Endodermal cell (in vitro differentiated cells): ENCODE results near the gene SLC38A10. TPM values are rescaled to one million over a fixed set of nuclear protein-coding genes. Genes with fewer than 3 reads are reported as not detected.

Experiments
- DNase-seq: peaks from one replicate; pipeline ENCODE4 v3.0.0-alpha.2; 2017
- H3K27ac ChIP-seq: 2 replicates; pipeline ENCODE4 v1.5.1; 2013; ENCODE audit warnings: mild to moderate bottlenecking, low read depth, low read length, moderate library complexity
- H3K27me3 ChIP-seq: 2 replicates; pipeline ENCODE4 v1.6.1; 2013; ENCODE audit warnings: mild to moderate bottlenecking, low read length, moderate library complexity; ENCODE audit not compliant: insufficient read depth, control insufficient read depth, poor library complexity, severe bottlenecking
- H3K36me3 ChIP-seq: 2 replicates; pipeline ENCODE4 v1.7.0; 2013; ENCODE audit warnings: mild to moderate bottlenecking, low read length, moderate library complexity; ENCODE audit not compliant: control insufficient read depth, insufficient read depth
- H3K4me1 ChIP-seq: one replicate; pipeline ENCODE4 v1.7.0; 2013; ENCODE audit warnings: low read length; ENCODE audit not compliant: control insufficient read depth, insufficient read depth
- H3K4me3 ChIP-seq: 2 replicates; pipeline ENCODE4 v1.5.1; 2013; ENCODE audit warnings: mild to moderate bottlenecking, low read length, moderate library complexity
- H3K9ac ChIP-seq: 2 replicates; pipeline ENCODE4 v1.6.1; 2013; ENCODE audit warnings: mild to moderate bottlenecking, low read length, moderate library complexity; ENCODE audit not compliant: poor library complexity, severe bottlenecking; ENCODE audit errors: extremely low read depth
- H3K9me3 ChIP-seq: 2 replicates; pipeline ENCODE4 v1.6.1; 2013; ENCODE audit warnings: mild to moderate bottlenecking, low read length, moderate library complexity; ENCODE audit not compliant: control insufficient read depth
- H3K27ac Mint-ChIP-seq: 2 replicates; pipeline ENCODE4 v1.8.0; 2020; ENCODE audit warnings: mixed read lengths
- H3K27me3 Mint-ChIP-seq: 2 replicates; pipeline ENCODE4 v1.8.0; 2021; ENCODE audit warnings: mild to moderate bottlenecking, mixed read lengths; ENCODE audit not compliant: insufficient read depth
- H3K36me3 Mint-ChIP-seq: 2 replicates; pipeline ENCODE4 v1.8.0; 2020; ENCODE audit warnings: low read depth, mixed read lengths
- H3K4me1 Mint-ChIP-seq: 2 replicates; pipeline ENCODE4 v1.8.0; 2020; ENCODE audit warnings: mixed read lengths
- H3K4me3 Mint-ChIP-seq: 2 replicates; pipeline ENCODE4 v1.8.0; 2020; ENCODE audit warnings: mild to moderate bottlenecking, moderate library complexity, mixed read lengths
- H3K9me3 Mint-ChIP-seq: 2 replicates; pipeline ENCODE4 v1.8.0; 2020; ENCODE audit warnings: mild to moderate bottlenecking, mixed read lengths
- CTCF ChIP-seq: fragments of 200-600 bp; sonication (generic); conservative IDR thresholded peaks from 2 replicates; pipeline ENCODE4 v1.5.0; 2021; ENCODE audit warnings: antibody characterized with exemption, mild to moderate bottlenecking
- WGBS, 2 experiments: methylation state at CpG; one replicate each; pipeline versions ENCODE4 v1.1.5 to v1.1.7; 2013; ENCODE audit warnings: missing lambda C conversion rate in 2 of 2, mixed read lengths in 1 of 2; ENCODE audit not compliant: insufficient coverage in 1 of 2, insufficient read length in 1 of 2; 5-methylcytosine and 5-hydroxymethylcytosine counted together
- total RNA-seq, 2 donors: library from RNA; stranded (reverse); fragmentation: NEBNext Ultra II Directional in 1 of 2; extraction: Animal tissue kit (Norgen Biotek cat#: 25700) in 1 of 2; gene quantifications; 2 replicates in 1 of 2; 3 replicates in 1 of 2; pipeline ENCODE4 v1.2.1, GENCODE V29; 2021

Gene SLC38A10
- total RNA-seq, 2 donors from 2014 or later: 60.2 to 90.3 TPM

- Mint-ChIP-seq H3K9me3 (no peaks in the 10 kb centered on the region), H3K27me3 (peaks cover 23% of the 10 kb centered on the region), H3K4me3 (peak overlapping the region; percentile 86), H3K27ac (peak overlapping the region; percentile 86), H3K36me3 (peaks cover 4% of the 10 kb centered on the region), H3K4me1 (peaks cover 10% of the 10 kb centered on the region)
- peak overlapping the region; percentile 12 for H3K27ac ChIP-seq
- H3K9me3 ChIP-seq: no peaks in the 10 kb centered on the region
- TF ChIP-seq CTCF: no peak
- H3K9ac ChIP-seq: no peak overlapping the region
- peak; percentile 73 for DNase-seq
- H3K4me1 ChIP-seq: peaks cover 11% of the 10 kb centered on the region
- 57 to 100% methylated on average over 1 to 4 of the region's 4 CpGs for WGBS, 2 experiments
- H3K27me3 ChIP-seq: no peaks in the 10 kb centered on the region
- H3K4me3 ChIP-seq: peak overlapping the region; percentile 74
- H3K36me3 ChIP-seq: peaks cover 3% of the 10 kb centered on the region
Measured at GRCh38 chr17:81339191-81339533, 44.1 kb upstream of the SLC38A10 start.

DNA sequence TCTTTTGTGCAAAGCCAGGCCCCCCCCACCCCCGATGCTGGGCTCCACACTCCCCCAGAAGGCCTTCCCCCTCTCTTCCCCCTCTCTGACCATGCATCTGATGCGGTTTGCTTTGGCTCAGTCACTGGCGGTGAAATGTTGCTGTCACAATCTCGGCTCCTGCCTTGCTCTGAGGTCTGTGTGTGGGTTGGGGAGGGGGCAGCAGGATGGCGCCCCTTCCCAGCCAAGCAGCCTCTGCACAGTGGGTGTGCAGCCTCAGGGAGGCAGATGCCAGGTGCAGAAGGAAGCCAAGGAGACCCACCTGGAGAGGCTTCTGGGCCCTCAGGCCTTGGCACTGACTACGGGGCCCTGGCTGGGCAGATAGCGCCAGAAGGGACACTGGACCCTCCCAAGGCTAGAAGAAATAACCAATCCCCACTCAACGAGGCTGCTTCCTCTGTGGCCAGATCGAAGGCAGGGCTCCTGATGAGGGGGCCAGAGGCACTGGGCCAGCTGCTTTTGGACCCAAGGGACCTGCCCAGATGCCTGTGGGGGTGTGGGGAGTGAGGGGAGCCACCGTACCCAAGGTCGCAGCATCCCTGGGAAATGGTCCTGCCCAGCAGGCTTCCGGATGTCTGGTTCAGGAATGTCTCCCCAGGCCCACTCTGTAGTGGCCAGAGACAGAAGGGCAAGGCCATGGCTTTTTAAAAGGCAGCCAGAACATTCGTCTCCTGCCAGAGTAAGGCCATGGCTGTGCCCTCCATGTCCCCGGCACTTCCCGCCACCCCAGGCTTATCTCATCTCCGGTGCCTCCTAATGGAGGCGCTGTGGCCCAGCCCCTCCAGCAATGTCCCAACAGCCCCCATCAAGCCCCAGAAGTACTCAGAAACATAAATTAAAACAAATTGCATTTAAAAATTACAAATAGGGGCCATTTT, 43.4 kb upstream of the SLC38A10 start:
- TF ChIP-seq CTCF: peak; percentile 37
- no peaks in the 10 kb centered on the region for H3K27me3 ChIP-seq
- Mint-ChIP-seq H3K27me3 (peaks cover 20% of the 10 kb centered on the region), H3K4me3 (peak overlapping the region; percentile 86), H3K4me1 (peaks cover 11% of the 10 kb centered on the region), H3K9me3 (no peaks in the 10 kb centered on the region), H3K36me3 (no peaks in the 10 kb centered on the region), H3K27ac (peak overlapping the region; percentile 86)
- WGBS, 2 experiments: 90 to 93% methylated on average over 9 to 15 of the region's 17 CpGs
- DNase-seq: peak; percentile 66
- H3K9me3 ChIP-seq: no peaks in the 10 kb centered on the region
- no peak overlapping the region for H3K4me3 ChIP-seq
- H3K4me1 ChIP-seq: peaks cover 11% of the 10 kb centered on the region
- H3K36me3 ChIP-seq: peaks cover 3% of the 10 kb centered on the region
- no peak overlapping the region for H3K9ac ChIP-seq
- peak overlapping the region; percentile 57 for H3K27ac ChIP-seq

- H3K27me3 ChIP-seq: no peaks in the 10 kb centered on the region
- H3K4me3 Mint-ChIP-seq: no peak overlapping the region
- peaks cover 11% of the 10 kb centered on the region for H3K4me1 ChIP-seq
- H3K9ac ChIP-seq: no peak overlapping the region
- TF ChIP-seq CTCF: no peak
- no peak overlapping the region for H3K4me3 ChIP-seq
- H3K27ac Mint-ChIP-seq: no peak overlapping the region
- no peak overlapping the region for H3K27ac ChIP-seq
- 67 to 71% methylated on average over 3 to 14 of the region's 14 CpGs for WGBS, 2 experiments
- H3K36me3 ChIP-seq: no peaks in the 10 kb centered on the region
- H3K27me3 Mint-ChIP-seq: peaks cover 20% of the 10 kb centered on the region
- peak; percentile 68 for DNase-seq
- H3K36me3 Mint-ChIP-seq: no peaks in the 10 kb centered on the region
- H3K9me3 ChIP-seq: no peaks in the 10 kb centered on the region
- H3K9me3 Mint-ChIP-seq: no peaks in the 10 kb centered on the region
- peaks cover 18% of the 10 kb centered on the region for H3K4me1 Mint-ChIP-seq
Measured at GRCh38 chr17:81337476-81337879, 42.4 kb upstream of the SLC38A10 start.
